GM21360 (cell line): Measurements from ENCODE around the gene HOXB6.

Experiments used
- ATAC-seq: cut with Tn5 transposase; IDR thresholded peaks from one replicate; pipeline ENCODE4 v1.9.1; 2021; ENCODE audit warnings: mild to moderate bottlenecking, moderate library complexity; ENCODE audit not compliant: unreplicated experiment

The HOXB6 gene

GRCh38 chr17:48555258-48556228, 49.2 kb downstream of the HOXB6 start:
- ATAC-seq = no peak

- ATAC-seq = no peak
Observed at GRCh38 chr17:48554412-48555257, 50.2 kb downstream of the HOXB6 start.

GRCh38 chr17:48553826-48554225, 51.0 kb downstream of the HOXB6 start:
- ATAC-seq = no peak

- no peak for ATAC-seq
Observed at GRCh38 chr17:48553190-48553547, 51.6 kb downstream of the HOXB6 start.

- no peak for ATAC-seq
Observed at GRCh38 chr17:48552466-48553189, 52.2 kb downstream of the HOXB6 start.

- ATAC-seq = no peak
Observed at GRCh38 chr17:48551596-48552465, 53.0 kb downstream of the HOXB6 start.

GRCh38 chr17:48551214-48551555, 53.6 kb downstream of the HOXB6 start:
- ATAC-seq = no peak

GRCh38 chr17:48550502-48551213, 54.1 kb downstream of the HOXB6 start:
- ATAC-seq = no peak

GRCh38 chr17:48549914-48550501, 54.8 kb downstream of the HOXB6 start:
- no peak for ATAC-seq

- ATAC-seq = no peak
Observed at GRCh38 chr17:48549281-48549630, 55.5 kb downstream of the HOXB6 start.

GRCh38 chr17:48548523-48549280, 56.1 kb downstream of the HOXB6 start:
- ATAC-seq = no peak

- ATAC-seq = no peak
Observed at GRCh38 chr17:48547808-48548522, 56.8 kb downstream of the HOXB6 start.

GRCh38 chr17:48546924-48547807, 57.6 kb downstream of the HOXB6 start:
- no peak for ATAC-seq

GRCh38 chr17:48546137-48546923, 58.5 kb downstream of the HOXB6 start:
- ATAC-seq = no peak
